RWPE2 (cell line): ENCODE measurements around the gene FMNL2.

ENCODE experiments used
- ATAC-seq: fragments of 200-7000 bp; cut with Tn5 transposase; 3 replicates; pipeline ENCODE4 v1.9.1; 2021; ENCODE audit warnings: low read depth
- DNase-seq: peaks from one replicate; pipeline ENCODE4 v3.0.0-alpha.2; 2020; ENCODE audit warnings: low spot score
- H3K27ac ChIP-seq: fragments of 450-650 bp; 2 replicates; pipeline ENCODE4 v1.5.1; 2017; ENCODE audit warnings: mild to moderate bottlenecking; ENCODE audit not compliant: poor library complexity, severe bottlenecking
- H3K27me3 ChIP-seq: fragments of 250-450 bp; sonication (Bioruptor Pico); 2 replicates; pipeline ENCODE4 v1.5.1; 2021; ENCODE audit warnings: mild to moderate bottlenecking, moderate library complexity; ENCODE audit not compliant: insufficient read depth, poor library complexity, severe bottlenecking
- H3K36me3 ChIP-seq: fragments of 250-450 bp; sonication (Bioruptor Pico); 2 replicates; pipeline ENCODE4 v1.5.1; 2020; ENCODE audit warnings: low read depth, mild to moderate bottlenecking, moderate library complexity
- H3K4me1 ChIP-seq: fragments of 250-450 bp; sonication (Bioruptor Pico); 2 replicates; pipeline ENCODE4 v1.5.1; 2021; ENCODE audit warnings: mild to moderate bottlenecking, moderate library complexity; ENCODE audit not compliant: insufficient read depth, poor library complexity, severe bottlenecking
- H3K4me3 ChIP-seq: fragments of 250-450 bp; sonication (Bioruptor Pico); 2 replicates; pipeline ENCODE4 v1.5.1; 2021; ENCODE audit warnings: mild to moderate bottlenecking, moderate library complexity; ENCODE audit not compliant: severe bottlenecking
- H3K9me3 ChIP-seq: fragments of 250-450 bp; sonication (Bioruptor Pico); 2 replicates; pipeline ENCODE4 v1.5.1; 2021; ENCODE audit warnings: mild to moderate bottlenecking, moderate library complexity; ENCODE audit not compliant: severe bottlenecking
- TF ChIP-seq, protein P1 (sequence below): fragments of 450-650 bp; IDR thresholded peaks from one replicate; pipeline ENCODE4 v1.5.1; 2017; ENCODE audit warnings: mild to moderate bottlenecking, moderate library complexity; ENCODE audit not compliant: poor library complexity, severe bottlenecking

Gene FMNL2

DNA sequence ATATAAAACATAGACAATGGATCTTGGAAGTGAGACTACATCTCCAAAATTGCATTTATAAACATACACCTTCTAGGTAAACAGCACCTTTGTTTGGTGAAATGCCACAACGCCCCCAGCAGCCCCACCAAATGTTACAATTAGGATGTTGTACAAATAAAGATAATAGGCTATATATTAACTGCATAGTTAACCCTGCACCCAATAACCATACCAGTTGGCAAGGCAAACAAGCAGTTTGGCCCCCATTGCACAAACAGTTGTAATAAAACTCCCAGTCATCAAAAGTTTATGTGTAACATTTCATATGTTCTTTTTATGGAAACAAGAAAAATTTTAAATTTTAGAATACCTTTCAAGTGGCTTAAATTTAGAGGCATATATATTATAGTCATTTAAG lies 315.0 kb downstream of the FMNL2 start:
- TF ChIP-seq, protein P1, sequence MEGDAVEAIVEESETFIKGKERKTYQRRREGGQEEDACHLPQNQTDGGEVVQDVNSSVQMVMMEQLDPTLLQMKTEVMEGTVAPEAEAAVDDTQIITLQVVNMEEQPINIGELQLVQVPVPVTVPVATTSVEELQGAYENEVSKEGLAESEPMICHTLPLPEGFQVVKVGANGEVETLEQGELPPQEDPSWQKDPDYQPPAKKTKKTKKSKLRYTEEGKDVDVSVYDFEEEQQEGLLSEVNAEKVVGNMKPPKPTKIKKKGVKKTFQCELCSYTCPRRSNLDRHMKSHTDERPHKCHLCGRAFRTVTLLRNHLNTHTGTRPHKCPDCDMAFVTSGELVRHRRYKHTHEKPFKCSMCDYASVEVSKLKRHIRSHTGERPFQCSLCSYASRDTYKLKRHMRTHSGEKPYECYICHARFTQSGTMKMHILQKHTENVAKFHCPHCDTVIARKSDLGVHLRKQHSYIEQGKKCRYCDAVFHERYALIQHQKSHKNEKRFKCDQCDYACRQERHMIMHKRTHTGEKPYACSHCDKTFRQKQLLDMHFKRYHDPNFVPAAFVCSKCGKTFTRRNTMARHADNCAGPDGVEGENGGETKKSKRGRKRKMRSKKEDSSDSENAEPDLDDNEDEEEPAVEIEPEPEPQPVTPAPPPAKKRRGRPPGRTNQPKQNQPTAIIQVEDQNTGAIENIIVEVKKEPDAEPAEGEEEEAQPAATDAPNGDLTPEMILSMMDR = no peak
- ATAC-seq (no peak), DNase-seq (no peak)
- peaks cover 9% of the 10 kb centered on the region for H3K4me1 ChIP-seq
- H3K9me3 ChIP-seq = no peaks in the 10 kb centered on the region
- H3K36me3 ChIP-seq = peaks cover 79% of the 10 kb centered on the region
- no peaks in the 10 kb centered on the region for H3K27me3 ChIP-seq
- H3K27ac ChIP-seq = no peak overlapping the region
- H3K4me3 ChIP-seq = no peak overlapping the region

DNA sequence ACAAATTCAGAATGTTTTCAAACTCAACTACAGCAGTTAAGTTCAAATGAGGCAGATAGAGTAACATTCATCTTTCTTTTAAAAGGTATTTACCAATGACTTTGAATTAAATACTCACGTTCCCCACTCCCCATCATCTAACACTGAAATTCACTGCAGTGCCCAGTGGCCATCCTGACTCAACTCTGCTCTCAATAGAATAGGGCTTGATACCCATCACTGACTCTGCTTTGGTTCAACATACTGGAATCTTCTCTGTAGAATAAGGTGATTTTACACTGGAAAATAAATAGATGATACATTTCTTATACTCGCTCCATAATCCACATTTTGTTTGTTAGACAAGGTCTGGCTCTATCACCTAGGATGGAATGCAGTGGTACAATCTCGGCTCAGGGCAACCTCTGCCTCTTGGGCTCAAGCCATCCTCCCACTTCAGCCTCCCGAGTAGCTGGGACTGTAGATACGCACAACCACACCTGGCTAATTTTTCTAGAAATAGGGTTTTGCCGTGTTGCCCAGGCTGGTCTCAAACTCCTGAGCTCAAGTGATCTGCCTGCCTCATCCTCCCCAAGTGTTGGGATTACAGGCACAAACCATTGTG lies 315.9 kb downstream of the FMNL2 start:
- peaks cover 82% of the 10 kb centered on the region for H3K36me3 ChIP-seq

DNA sequence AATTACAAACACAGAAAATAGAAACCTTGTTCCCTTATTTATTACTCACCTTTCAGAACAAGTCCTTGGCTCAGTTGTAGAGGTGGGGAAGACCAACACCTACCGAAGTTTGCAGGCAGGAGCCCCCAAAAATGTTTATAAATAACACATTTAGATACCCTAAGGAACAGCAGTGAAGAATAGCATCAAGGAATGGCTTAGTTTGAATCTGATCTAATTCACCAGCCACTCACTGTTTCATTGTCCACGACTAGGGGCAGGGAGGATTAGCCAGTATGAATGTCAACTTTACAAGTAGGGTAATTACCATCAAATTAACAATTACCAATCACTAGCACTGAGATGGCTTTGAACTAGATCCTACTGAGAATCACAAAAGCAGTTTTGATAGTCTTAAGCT lies 316.9 kb downstream of the FMNL2 start:
- Histone ChIP-seq H3K4me3 (no peak overlapping the region), H3K36me3 (peaks cover 91% of the 10 kb centered on the region), H3K27ac (no peak overlapping the region), H3K9me3 (no peaks in the 10 kb centered on the region), H3K27me3 (no peaks in the 10 kb centered on the region), H3K4me1 (peaks cover 5% of the 10 kb centered on the region)
- no peak for ATAC-seq
- TF ChIP-seq, protein P1 = no peak
- no peak for DNase-seq

More for the DNA sequence above, 315.9 kb downstream of the FMNL2 start:
- H3K9me3 ChIP-seq = no peaks in the 10 kb centered on the region
- no peak overlapping the region for H3K27ac ChIP-seq
- H3K4me3 ChIP-seq = no peak overlapping the region
- no peak for DNase-seq
- H3K27me3 ChIP-seq = no peaks in the 10 kb centered on the region
- TF ChIP-seq, protein P1 = no peak
- no peak for ATAC-seq
- peaks cover 9% of the 10 kb centered on the region for H3K4me1 ChIP-seq

DNA sequence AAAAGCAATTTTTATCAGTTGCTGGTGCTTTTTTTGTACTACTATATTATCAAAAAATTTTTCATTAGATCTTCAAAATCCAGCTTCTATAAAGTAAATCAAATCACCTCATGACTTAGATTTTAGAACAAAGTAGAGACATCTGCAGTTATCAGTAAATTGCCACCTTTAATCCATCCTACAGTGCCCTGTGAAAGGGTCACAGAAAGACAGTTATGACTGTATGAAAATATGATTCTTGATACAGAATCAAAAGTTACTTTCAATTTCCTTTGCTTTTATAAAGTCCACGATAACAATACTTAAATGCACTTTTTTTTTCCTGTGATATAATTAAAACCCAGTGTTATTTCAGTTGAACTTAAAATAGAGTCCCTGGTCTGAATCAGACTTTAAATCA lies 320.9 kb downstream of the FMNL2 start:
- H3K4me3 ChIP-seq = no peak overlapping the region
- H3K9me3 ChIP-seq = no peaks in the 10 kb centered on the region
- H3K36me3 ChIP-seq = peaks cover 93% of the 10 kb centered on the region
- no peaks in the 10 kb centered on the region for H3K27me3 ChIP-seq
- H3K27ac ChIP-seq = no peak overlapping the region
- no peak for DNase-seq
- peaks cover 4% of the 10 kb centered on the region for H3K4me1 ChIP-seq
- ATAC-seq = no peak
- TF ChIP-seq, protein P1 = no peak

DNA sequence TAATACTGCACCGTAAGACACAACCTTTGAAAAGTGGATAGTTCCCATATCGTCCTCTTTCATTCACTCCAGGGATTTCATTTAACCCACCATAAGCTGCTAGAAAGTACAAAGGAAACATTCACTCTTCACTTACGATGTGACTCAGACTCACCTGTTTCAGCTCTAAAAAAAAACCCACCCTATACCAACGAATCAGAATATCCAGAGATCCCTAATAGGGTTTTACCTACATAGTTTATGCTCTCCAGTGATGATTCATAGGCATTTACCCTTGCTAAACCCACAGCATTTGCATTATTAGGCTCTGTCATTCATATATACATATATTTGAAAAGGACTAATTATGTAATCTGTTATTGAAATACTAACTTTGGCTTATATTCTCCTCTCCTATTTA lies 322.1 kb downstream of the FMNL2 start:
- H3K4me3 ChIP-seq = no peak overlapping the region
- ATAC-seq = peak; percentile 53; the same call in 1 of the 3 replicates
- TF ChIP-seq, protein P1 = no peak
- H3K4me1 ChIP-seq = peaks cover 4% of the 10 kb centered on the region
- peaks cover 97% of the 10 kb centered on the region for H3K36me3 ChIP-seq
- no peak for DNase-seq
- no peaks in the 10 kb centered on the region for H3K9me3 ChIP-seq
- no peak overlapping the region for H3K27ac ChIP-seq
- no peaks in the 10 kb centered on the region for H3K27me3 ChIP-seq
